ENCODE measurements around the gene HK2.

DNA sequence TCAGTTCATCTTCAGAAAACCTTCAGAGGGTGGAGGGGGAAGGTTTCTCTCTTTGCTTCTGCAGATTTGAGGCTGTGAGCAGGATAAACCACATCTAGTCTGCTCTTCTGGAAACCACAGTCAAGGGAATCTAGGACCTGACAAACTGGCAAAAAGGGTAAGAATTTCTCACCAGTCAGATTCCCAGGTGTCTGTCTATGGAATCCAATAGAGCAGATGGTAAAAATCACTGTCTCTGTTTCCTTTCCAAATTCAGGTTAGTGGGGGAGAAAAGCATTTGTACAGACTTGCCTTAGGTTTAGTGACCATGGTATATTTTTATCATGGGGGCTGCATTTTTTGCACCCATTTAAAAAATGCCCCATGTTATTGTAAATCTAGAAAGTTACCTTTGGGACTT lies 62.3 kb downstream of the HK2 start:
- no peak for TF ChIP-seq POLR2A (IDR thresholded peaks at IDR 0.05; ENCODE audit: extremely low read depth, insufficient read length)
- TF ChIP-seq, protein P1, sequence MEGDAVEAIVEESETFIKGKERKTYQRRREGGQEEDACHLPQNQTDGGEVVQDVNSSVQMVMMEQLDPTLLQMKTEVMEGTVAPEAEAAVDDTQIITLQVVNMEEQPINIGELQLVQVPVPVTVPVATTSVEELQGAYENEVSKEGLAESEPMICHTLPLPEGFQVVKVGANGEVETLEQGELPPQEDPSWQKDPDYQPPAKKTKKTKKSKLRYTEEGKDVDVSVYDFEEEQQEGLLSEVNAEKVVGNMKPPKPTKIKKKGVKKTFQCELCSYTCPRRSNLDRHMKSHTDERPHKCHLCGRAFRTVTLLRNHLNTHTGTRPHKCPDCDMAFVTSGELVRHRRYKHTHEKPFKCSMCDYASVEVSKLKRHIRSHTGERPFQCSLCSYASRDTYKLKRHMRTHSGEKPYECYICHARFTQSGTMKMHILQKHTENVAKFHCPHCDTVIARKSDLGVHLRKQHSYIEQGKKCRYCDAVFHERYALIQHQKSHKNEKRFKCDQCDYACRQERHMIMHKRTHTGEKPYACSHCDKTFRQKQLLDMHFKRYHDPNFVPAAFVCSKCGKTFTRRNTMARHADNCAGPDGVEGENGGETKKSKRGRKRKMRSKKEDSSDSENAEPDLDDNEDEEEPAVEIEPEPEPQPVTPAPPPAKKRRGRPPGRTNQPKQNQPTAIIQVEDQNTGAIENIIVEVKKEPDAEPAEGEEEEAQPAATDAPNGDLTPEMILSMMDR (IDR thresholded peaks at IDR 0.05; ENCODE audit: low read depth, low read length): no peak
- TF ChIP-seq, protein P2, sequence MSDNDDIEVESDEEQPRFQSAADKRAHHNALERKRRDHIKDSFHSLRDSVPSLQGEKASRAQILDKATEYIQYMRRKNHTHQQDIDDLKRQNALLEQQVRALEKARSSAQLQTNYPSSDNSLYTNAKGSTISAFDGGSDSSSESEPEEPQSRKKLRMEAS (IDR thresholded peaks at IDR 0.05; ENCODE audit: low read depth, low read length): no peak
- no peak for TF ChIP-seq MYC (IDR thresholded peaks at IDR 0.05; ENCODE audit: low read depth, low read length)

All from NB4 (cell line).